Activated T-cell treated with anti-CD3 and anti-CD28 coated beads for 4 hours (primary cell): ENCODE results near the gene ARVCF.

Source experiments
- DNase-seq: peaks from one replicate; pipeline ENCODE4 v3.0.0-alpha.2; 2020

ARVCF gene

DNA sequence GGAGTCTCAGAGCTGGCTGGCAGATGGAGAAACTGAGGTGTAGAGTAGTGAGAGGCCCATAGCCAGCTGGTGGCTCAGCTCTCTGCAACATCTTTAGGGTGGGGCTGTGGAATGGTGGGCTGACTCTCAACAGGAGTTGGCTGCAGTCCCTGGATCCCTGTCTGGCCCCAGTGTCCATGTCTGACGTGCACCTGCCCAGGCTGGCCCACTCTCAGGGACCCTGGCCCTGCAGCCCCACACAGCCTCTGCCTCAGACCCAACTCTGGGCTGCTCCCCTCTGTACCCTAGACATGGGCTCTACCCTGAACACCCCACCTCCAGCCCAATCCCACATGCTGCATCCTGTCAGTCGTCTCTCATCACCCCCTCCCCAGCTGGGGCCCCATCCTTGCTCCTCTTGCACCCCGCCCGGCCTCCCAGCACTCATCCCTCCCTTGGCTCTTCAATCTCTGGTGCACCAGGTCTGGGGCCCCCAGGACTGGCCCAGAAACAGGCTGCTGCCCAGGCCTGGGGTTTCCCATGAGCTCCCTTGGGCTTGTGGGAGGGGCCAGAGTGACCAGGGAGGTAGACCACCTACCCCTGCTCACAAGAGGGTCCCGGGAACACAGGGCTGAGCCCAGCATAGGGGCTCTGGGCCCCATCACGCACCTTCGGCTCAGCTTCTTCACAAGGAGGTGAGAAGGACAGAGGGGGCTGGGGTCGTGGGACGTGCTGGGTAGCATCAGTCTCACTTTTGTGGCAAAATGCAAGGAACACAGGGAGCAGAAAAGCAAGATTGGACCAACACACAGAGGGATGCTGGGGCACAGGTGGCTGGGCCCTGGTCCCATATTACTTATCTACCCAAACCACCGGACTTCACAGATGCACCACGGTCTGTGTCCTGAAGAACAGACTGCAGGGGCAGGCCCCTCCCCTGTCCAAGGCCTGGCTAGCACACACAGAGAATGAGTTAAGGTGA is 31.5 kb downstream of the ARVCF start:
- DNase-seq: no peak

DNA sequence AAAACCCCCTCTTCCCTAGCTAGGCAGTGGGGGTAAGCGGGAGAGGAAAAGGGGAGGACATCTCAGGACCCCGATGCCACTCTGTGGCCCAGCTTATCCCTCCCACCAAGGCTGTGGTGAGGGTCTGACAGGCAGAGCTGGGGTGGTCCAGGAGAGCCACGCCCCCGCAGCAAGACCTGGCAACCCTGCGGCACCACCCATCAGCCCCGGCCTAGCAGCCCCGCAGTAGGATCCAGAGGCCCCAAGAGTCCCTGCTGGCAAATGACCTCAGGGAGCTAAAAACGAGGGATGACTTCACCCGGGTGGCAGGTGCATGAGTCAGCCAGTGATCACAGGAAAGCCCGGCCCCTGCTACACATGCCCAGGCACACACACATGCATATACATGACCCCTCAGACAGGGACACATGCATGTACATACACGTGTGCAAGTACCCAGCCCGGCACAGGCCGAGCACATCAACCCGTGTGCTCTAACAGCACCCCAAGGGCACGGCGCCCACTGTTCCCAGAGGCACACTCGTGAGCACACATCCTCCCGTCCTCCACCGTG is 32.3 kb downstream of the ARVCF start:
- no peak for DNase-seq

DNA sequence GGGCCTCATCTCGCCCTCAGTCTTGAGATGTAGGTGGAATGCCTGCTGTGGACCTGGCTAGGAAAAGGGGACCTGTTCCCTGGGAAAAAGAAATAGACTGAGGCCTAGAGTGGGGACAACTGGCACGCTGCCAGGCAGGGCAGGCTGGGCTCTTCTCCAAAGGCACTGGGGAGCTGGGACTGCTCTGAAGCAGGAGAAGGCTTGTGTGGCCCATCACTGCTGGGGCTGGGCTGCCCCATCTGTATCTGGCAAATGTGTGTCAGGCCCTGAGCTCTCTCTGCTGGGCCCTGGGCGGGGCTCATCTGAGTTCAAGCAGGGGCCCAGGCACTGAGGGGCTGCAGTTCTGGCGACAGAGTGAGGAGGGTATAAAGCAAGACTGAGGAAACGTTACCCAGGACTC is 32.9 kb downstream of the ARVCF start:
- DNase-seq: no peak

DNA sequence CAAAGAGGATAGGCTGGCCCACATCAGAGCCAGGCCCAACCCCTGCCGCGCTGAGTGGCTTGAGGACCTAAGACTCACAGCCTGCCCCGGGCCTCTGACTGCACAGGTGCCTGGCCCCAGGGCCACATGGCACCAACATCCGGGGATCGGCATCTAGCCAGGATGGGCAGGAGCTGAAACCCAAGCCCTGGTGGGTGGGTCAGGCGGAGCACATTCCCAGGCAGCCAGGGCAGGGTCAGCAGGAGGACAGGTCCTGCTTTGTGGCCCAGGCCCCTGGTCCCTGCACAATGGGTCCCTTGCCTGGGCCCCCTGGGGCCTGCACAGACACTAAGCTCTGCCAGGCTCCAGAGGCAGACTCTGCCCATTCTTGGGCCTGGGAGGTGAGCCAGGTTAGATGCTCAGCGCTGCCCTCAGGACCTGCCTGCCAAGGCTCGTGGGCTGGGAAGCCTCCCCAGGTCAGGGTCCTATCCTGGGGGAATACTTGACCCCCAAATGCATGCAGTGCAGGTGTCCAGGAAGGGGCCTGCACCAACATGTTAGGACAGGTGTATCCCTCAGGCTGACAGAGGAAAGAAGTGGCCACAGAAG is 33.5 kb downstream of the ARVCF start:
- no peak for DNase-seq

DNA sequence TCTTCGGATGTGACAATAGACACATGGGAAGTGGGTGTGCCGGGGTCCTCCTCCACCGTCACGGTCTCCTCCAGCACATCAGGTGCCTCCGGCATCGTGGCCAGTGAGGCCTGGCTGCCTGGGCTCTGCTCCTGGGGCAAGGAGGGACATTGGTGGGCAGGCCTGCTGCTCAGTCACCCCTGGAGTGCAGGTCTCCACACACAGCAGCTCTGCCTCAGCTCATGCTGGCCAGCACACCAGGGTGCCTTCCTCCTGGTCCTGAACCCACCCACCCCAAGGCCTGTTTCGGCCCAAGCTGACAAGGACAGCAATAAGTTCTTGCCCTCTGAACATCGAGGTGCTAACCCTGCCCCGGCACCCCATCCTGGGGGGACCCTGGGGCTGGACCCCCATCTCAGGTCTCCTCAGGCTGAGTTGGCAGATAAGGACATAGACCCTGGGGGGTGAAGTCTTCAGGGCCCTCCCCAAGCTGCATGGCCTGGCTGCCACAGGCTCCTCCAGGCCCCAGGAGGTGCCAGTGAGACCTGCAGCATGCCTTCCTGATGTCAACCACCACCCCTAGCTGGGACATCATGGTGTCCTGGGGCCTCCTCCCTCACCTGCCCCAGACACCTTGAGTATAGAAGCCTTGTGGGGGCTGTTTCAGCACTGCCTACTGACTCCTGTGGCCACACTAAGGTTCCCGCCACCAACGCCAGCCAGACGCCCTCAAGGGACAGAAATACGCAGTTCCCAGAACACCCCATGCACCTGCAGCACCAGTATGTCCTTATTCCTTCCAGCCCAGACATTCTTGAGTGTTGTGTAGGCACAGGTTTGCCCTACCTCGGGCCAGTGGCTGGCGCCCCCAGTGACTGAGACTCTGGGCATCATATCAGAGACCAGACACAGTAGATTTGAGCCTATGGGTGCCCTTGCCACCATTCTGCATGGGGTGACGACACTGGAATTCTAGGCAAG is 34.4 kb downstream of the ARVCF start:
- DNase-seq: no peak

DNA sequence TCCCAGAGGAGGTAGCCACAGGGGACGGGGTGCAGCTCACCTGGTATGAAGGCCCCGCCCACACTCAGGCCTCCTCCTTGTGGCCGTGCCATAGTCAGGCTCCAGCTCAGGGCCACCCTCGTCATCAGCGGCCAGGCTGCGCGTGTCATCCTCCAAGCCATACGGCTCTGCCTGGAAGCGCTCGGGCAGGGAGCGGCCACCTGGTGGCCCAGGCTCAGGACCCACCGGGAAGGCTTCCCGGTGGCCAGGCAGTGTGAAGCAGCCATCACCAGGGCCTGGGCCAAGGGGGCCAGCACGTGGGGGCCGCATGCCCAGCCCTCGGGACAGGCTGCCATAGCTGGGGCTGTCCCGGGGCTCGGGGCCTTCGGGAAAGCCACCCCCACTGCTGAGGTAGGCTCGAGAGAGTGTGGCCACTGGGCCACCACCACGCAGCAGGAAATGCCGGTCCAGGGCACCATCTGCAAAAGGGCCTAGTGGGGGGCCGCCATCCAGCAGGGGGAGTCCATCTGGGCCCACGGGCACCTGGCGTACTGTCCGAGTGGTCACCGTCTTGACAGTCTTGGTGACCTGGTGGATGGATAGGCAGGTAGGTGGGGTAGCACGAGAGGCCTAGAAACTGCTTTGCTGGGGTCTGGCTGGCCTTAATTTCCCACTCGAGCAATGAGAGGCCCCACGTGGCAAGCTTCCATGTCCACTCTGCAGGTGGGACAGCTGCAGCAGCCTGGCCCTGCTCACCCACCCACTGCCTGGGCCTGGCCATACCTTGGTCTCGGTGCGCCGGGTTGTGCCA is 35.3 kb downstream of the ARVCF start:
- no peak for DNase-seq

DNA sequence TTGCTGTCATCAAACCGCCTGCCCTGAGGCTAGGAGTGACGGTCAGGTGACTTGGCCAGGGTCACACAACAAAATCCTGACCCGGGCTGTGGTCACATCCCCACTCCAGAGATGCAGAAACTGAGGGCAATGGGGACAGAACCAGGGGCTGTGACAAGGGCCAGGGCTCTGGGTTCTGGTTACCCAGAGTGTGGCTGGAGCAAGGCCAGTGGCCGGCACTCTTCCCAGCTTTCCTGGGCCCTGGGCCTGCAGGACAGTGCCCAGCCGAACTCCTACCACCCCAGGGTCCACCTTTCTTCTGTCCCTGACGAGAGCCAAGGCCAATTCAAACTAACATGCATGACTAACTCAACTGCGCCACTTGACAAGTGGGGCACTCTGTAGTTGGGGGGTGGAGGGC is 35.9 kb downstream of the ARVCF start:
- DNase-seq: no peak

DNA sequence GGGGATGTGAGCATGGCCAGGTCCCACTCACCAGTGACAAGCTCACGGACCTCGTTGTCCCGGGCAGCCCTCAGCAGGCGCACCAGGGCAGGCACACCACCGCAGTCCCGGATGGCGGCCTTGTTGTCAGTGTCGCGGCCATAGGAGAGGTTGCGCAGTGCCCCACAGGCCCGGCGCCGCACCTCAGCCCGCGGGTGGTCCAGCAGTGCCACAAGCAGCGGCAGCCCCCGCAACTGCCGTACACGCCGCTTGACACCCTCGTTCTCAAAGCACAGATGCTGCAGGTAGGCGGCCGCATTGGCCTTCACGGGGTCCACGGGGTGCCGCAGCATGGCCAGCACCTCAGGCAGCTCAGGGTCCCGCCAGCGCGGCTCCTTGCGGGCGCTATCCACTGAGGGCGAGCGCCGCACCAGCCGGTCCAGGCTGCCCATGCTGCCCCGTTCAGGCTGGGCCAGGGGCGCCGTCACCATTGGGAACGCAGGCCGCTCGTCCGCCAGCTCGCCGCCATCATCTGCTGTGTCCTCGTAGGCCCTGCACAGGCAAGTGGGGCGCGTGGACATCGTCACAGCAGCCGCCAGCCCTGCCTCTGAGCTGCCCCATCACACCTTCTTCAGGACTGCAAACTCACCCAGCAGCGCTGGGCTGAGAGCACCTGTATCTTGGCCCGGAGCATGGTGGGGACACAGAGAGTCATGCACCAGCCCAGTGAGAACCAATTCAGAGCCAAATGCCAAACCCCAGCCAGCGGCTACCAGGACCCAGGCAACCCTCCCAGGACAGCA is 36.7 kb downstream of the ARVCF start:
- DNase-seq: no peak

DNA sequence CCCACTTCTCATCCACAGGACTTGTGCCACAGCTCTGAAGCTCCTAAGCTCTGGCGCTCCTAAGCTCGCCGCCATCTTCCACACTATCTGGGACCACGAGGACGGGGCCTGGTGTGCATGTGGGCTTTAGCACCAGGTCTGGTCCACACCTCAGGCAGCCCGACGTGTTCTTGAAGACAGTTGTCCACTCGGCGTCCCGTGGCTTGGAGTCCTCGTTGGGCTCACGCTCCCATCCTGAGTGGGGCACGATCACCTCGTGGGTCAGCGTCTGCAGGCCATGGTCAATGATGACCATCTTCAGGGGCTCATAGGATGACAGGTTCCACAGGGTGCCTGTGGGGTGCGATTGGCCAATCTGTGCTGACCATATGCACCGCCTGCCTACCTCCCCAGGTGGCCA is 37.9 kb downstream of the ARVCF start:
- DNase-seq: no peak

DNA sequence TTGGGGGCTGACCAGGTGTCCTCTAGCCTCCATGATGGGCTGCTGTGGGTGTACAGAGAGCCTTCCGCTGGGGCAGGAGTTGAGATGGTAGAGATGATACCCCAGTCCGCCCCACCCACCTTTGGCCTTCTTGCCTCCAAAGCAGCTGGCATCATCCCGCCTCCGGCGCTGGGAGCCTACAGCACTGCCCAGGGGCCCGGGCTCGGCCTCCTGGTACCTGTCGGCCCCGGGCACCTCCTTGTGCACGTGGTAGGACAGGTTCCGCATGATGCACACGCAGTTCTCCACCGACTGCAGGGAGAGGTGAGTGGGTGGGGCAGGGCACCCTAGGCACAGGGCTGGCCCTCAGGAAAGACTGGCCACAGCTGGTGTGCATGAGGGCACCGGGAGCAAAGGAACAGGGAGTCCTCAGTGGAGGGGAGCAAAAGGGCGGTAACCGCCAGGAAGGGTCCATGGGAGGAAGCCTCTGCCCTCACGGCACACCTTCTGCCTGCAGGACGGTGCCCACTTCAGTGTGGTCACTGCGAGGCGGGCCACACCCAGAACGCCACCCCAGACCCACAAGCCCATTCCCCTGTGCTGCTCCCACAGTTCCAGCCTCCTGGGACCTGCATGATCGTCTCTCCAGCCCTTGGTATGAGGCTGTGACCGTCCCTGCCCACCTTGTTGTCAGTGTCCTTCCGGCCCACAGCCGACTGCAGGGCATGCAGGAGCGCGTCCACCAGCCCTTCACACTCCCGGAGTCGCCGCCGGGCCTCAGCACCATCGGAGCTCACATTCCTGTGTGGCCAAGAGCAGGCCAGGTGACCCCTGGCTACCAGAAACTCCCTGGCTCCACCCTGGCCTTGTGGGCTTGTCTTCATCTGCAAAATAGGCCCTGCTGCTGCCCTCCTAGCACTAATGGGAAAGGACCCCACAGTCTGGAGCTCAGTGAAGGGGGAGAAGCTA is 39.1 kb downstream of the ARVCF start:
- DNase-seq: no peak

DNA sequence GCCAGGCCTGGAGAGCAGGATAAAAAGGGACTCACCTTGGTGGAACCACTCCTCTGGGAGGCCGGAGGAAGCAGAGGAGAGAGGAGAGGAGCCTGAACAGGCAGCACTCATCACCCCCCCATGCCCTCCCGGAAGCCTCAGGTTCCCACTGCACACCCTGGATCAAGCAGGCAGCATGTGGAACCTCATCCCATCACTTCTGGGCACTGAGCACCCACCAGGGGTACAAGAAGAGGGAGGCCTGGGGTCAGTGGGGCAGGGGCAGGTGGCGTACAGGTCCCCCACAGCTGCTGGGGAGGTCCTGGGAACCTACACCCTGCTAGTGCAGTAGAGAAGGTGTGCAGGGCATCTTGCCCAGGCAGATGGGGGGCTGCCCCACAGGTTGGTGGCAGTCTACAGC is 40.0 kb downstream of the ARVCF start:
- no peak for DNase-seq

DNA sequence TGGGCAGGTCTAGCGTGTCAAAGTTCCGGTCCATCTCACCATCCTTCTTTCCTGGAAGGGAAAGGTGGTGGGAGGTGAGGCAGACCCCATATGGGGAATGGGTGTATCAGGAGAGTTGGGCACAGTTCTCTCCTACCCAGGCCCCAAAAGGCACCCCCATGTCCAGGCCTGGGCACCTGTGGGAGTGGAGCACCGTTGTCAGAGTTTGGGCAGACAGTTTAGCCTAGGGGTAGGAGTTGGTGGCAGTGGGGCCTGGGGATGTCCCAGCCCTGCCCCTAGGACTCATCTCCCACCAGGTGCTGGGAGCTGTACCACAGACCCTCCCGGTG is 41.0 kb downstream of the ARVCF start:
- DNase-seq: no peak

DNA sequence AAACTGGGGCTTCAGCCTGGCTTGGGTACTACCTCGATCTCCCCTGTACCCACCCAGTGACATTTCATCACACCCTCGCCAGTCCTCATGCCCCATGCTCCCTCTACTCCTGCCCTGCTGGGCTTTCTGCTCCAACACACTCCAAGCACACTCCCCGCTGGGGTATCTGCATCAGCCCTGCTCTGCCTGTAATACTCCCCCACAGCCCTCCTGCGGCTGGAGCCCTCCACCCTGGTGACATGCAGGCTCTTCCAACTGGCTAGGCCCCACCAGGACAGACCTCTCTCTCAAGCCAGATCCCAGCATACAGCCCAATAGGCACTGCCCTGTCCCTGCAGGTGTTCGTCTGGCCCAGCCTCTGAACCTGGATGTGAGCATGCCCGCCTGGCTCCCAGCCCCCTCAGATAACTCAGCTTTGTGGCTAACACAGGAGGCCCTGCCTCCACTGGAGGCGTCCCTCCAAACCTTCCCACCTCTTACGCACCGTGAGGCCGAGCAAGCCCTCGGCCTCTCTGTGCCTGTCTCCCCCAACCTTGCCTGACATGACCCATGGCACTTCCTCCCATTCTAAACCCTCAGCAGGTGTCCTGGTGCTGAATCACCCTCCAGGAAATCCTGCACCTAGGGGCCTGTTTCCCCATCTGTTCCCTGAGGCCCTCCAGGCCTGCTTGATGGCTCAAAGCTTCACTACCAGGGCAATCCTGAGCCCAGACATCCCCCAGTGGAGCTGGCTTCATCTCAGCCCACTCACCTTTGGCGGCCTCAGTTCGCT is 41.5 kb downstream of the ARVCF start:
- no peak for DNase-seq

DNA sequence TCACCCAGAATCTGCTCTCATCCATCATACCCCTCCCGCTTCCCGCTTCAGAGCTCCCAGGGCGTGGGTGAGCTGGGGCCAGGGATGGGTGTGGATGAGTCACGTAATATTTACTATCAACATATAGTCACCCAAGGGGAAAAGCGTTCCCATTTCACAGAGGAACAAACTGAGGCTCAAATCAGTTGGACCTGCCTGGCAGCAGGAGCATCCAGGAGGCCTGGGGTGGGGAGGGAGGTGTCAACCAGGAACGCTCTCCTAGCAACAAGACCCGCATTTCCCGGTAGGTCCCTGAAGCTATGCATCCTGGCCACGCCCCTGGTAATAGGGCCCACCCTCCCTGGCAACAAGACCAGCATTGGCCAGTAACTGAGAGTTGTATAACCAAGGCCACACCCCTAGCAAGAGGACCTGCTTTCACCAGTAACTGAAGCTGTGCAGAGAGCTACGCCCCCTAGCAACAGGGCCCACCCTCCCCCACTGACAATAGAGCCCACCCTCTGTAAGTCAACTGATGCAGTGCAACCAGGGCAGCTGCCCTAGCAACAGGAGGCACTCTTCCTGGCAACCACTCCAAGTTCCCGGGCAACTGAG is 42.3 kb downstream of the ARVCF start:
- no peak for DNase-seq

DNA sequence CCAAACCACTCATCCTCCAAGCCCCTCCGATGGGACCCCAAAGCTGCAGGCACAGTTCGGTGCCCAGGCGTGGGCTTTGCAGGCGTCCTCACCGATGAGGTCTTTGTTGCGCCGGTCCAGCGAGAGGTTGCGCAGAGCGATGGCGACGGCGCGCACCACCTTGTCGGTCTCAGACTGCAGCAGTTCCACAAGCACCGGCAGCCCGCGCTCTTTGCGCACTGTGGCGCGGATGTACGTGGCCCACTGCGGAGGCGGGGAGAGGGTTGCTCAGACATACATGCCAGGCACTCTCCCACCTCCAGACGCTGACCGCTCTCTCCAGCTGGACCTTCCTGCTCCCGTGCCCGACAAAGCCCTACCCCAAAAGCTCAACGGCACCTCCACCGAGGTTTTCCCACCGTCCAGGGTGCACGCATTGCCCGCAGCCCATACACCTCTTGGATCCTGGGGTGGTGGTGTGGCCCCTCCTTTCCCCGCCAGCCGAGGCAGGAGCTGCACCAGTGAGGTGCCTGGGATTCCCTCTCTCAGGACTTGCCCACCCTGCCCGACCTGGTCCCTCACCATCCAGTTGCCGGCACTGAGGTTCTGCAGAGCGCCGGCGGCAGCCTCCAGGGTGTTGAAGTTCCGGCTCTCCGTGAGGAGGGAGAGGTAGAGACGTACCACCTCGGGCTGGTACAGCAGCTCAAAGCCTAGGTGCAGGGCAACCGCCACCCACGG is 42.9 kb downstream of the ARVCF start:
- DNase-seq: no peak

DNA sequence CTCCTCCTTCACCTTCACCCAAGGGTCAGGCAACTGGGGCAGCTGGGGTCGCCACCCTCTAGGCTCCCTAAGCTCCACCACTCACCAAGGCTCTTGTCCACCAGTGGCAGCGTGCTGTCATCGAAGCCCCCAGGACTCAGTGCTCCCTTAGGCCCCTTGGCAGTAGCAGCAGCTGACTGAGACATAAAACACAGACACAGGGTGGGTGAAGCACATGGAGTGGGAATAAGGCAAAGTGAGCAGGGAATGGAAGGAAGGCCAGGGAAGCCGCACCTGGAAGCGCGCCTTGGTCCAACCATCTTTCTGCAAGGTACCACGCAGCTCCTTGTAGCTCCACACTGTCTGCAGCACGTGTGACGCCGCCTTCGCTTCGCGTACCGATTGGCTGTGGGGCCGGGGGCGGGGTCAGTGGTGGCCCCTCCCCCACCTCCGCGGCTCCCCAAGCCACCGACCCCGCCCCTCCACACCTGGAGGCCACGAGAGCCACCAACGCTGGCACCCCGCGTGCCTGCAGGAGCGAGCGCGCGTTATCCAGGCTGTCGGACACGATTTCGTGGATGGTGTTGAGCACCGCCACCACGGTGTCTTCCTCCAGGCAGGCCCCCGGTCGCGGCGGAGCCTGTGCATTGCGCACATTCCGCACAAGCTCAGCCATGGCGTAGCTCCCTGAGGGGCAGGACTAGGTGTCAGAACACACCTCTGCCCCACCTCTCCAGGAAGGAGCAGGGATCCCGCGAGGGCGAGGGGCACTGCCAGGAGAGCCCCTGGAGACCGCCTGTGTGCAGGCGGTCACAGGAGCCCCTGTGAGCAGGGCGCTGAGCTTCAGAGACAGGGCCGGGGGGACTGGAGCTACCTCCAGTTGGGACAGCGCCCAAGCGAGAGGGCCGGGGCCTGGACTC is 43.7 kb downstream of the ARVCF start:
- no peak for DNase-seq

DNA sequence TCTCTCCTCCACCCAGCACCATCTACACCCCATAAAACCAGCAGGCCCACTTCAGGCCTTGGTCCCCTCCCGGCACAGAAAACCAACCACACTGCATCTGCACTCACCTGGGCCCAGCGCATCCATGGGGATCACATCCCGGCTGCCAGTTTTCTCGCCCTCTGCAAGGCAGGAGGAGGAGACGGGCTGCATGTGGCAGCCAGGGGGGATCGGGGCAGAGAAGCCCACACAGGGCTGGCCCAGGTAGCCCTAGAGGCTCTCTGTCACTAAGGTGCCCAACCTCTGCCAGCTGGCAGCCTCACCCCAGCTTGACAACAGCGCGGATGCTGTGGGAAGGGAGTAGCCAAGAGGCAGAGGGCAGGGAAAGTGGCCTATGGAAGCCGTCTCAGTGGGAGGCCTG is 44.4 kb downstream of the ARVCF start:
- DNase-seq: no peak
